ENCODE results near the gene TSN. TPM values are rescaled to one million over a fixed set of nuclear protein-coding genes. Genes with fewer than 3 reads are reported as not detected.

Gene TSN
- total and polyA plus RNA-seq, 2 experiments from 2014 or later = 62.5 to 94.8 TPM

- TF ChIP-seq, protein P1, sequence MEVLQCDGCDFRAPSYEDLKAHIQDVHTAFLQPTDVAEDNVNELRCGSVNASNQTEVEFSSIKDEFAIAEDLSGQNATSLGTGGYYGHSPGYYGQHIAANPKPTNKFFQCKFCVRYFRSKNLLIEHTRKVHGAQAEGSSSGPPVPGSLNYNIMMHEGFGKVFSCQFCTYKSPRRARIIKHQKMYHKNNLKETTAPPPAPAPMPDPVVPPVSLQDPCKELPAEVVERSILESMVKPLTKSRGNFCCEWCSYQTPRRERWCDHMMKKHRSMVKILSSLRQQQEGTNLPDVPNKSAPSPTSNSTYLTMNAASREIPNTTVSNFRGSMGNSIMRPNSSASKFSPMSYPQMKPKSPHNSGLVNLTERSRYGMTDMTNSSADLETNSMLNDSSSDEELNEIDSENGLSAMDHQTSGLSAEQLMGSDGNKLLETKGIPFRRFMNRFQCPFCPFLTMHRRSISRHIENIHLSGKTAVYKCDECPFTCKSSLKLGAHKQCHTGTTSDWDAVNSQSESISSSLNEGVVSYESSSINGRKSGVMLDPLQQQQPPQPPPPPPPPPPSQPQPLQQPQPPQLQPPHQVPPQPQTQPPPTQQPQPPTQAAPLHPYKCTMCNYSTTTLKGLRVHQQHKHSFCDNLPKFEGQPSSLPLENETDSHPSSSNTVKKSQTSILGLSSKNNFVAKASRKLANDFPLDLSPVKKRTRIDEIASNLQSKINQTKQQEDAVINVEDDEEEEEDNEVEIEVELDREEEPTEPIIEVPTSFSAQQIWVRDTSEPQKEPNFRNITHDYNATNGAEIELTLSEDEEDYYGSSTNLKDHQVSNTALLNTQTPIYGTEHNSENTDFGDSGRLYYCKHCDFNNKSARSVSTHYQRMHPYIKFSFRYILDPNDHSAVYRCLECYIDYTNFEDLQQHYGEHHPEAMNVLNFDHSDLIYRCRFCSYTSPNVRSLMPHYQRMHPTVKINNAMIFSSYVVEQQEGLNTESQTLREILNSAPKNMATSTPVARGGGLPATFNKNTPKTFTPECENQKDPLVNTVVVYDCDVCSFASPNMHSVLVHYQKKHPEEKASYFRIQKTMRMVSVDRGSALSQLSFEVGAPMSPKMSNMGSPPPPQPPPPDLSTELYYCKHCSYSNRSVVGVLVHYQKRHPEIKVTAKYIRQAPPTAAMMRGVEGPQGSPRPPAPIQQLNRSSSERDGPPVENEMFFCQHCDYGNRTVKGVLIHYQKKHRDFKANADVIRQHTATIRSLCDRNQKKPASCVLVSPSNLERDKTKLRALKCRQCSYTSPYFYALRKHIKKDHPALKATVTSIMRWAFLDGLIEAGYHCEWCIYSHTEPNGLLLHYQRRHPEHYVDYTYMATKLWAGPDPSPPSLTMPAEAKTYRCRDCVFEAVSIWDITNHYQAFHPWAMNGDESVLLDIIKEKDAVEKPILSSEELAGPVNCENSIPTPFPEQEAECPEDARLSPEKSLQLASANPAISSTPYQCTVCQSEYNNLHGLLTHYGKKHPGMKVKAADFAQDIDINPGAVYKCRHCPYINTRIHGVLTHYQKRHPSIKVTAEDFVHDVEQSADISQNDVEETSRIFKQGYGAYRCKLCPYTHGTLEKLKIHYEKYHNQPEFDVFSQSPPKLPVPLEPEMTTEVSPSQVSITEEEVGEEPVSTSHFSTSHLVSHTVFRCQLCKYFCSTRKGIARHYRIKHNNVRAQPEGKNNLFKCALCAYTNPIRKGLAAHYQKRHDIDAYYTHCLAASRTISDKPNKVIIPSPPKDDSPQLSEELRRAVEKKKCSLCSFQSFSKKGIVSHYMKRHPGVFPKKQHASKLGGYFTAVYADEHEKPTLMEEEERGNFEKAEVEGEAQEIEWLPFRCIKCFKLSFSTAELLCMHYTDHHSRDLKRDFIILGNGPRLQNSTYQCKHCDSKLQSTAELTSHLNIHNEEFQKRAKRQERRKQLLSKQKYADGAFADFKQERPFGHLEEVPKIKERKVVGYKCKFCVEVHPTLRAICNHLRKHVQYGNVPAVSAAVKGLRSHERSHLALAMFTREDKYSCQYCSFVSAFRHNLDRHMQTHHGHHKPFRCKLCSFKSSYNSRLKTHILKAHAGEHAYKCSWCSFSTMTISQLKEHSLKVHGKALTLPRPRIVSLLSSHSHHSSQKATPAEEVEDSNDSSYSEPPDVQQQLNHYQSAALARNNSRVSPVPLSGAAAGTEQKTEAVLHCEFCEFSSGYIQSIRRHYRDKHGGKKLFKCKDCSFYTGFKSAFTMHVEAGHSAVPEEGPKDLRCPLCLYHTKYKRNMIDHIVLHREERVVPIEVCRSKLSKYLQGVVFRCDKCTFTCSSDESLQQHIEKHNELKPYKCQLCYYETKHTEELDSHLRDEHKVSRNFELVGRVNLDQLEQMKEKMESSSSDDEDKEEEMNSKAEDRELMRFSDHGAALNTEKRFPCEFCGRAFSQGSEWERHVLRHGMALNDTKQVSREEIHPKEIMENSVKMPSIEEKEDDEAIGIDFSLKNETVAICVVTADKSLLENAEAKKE (CRISPR knock-in tag; IDR thresholded peaks at IDR 0.05) = no peak
- TF ChIP-seq JUNB (IDR thresholded peaks at IDR 0.05; ENCODE audit: unreplicated experiment) = no peak
- TF ChIP-seq CREB1 (CRISPR knock-in tag; IDR thresholded peaks at IDR 0.05; ENCODE audit: low read depth) = no peak
- TF ChIP-seq, protein P2, sequence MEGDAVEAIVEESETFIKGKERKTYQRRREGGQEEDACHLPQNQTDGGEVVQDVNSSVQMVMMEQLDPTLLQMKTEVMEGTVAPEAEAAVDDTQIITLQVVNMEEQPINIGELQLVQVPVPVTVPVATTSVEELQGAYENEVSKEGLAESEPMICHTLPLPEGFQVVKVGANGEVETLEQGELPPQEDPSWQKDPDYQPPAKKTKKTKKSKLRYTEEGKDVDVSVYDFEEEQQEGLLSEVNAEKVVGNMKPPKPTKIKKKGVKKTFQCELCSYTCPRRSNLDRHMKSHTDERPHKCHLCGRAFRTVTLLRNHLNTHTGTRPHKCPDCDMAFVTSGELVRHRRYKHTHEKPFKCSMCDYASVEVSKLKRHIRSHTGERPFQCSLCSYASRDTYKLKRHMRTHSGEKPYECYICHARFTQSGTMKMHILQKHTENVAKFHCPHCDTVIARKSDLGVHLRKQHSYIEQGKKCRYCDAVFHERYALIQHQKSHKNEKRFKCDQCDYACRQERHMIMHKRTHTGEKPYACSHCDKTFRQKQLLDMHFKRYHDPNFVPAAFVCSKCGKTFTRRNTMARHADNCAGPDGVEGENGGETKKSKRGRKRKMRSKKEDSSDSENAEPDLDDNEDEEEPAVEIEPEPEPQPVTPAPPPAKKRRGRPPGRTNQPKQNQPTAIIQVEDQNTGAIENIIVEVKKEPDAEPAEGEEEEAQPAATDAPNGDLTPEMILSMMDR (conservative IDR thresholded peaks at IDR 0.05; ENCODE audit: low read depth in 2 of 2) = no peak
- no peak for TF ChIP-seq STAT1 (IDR thresholded peaks at IDR 0.05; ENCODE audit: unreplicated experiment)
- TF ChIP-seq EZH2phosphoT487 (IDR thresholded peaks at IDR 0.05; ENCODE audit: unreplicated experiment) = no peak
- TF ChIP-seq ZNF331 (CRISPR knock-in tag; IDR thresholded peaks at IDR 0.05; ENCODE audit: low read depth) = no peak
Measured at GRCh38 chr2:121766624-121767023, 11.2 kb downstream of the TSN start (continued).

- peaks cover 3% of the 10 kb centered on the region; the same call in 1 of the 2 replicates for H3K79me2 ChIP-seq (replicated peaks; ENCODE audit: insufficient read depth)
- 0 out of 2 replicates have a peak, but pooled peaks cover 6% of the 10 kb centered on the region for H4K20me1 ChIP-seq (replicated peaks; ENCODE audit: insufficient read depth)
- H3K27ac ChIP-seq (ENCODE audit: low read depth) = peak overlapping the region; percentile 72; the same call in 1 of the 2 replicates
- Mint-ChIP-seq H3K9me3 (no peaks in the 10 kb centered on the region), H3K4me1 (peaks cover 7% of the 10 kb centered on the region; the same call in 1 of the 3 replicates), H3K27ac (peak overlapping the region; percentile 2), H3K27me3 (ENCODE audit: insufficient read depth, low read depth, poor library complexity) (no peaks in the 10 kb centered on the region), H3K36me3 (ENCODE audit: low read depth) (peaks cover 51% of the 10 kb centered on the region), H3K4me3 (no peak overlapping the region)
- H2AFZ ChIP-seq = no peak overlapping the region
- H3K27me3 ChIP-seq (ENCODE audit: insufficient read depth) = no peaks in the 10 kb centered on the region
- no peaks in the 10 kb centered on the region for H3F3A ChIP-seq (replicated peaks; ENCODE audit: low read depth)
- no peaks in the 10 kb centered on the region for H3K9me2 ChIP-seq (ENCODE audit: insufficient read depth)
- no peak overlapping the region for H3K4me2 ChIP-seq
- no peak for ATAC-seq
- no peak for DNase-seq (ENCODE audit: low spot score)
- peaks cover 50% of the 10 kb centered on the region for H3K36me3 ChIP-seq (ENCODE audit: insufficient read depth)
- H3K4me3 ChIP-seq = no peak overlapping the region
- H3K4me1 ChIP-seq (ENCODE audit: insufficient read depth) = peaks cover under 1% of the 10 kb centered on the region; the same call in 1 of the 2 replicates
- TF ChIP-seq ZNF331 (CRISPR knock-in tag; IDR thresholded peaks at IDR 0.05; ENCODE audit: low read depth) = no peak
- TF ChIP-seq ZNF114 (CRISPR knock-in tag; IDR thresholded peaks at IDR 0.05) = no peak
- no peak for TF ChIP-seq ETS1 (IDR thresholded peaks at IDR 0.05)
- TF ChIP-seq EZH2 (IDR thresholded peaks at IDR 0.05; ENCODE audit: low read depth, unreplicated experiment) = no peak
- no peak for TF ChIP-seq EZH2phosphoT487 (IDR thresholded peaks at IDR 0.05; ENCODE audit: unreplicated experiment)
- TF ChIP-seq POLR2AphosphoS5 (IDR thresholded peaks at IDR 0.05; ENCODE audit: low read depth) = no peak
- TF ChIP-seq JUNB (IDR thresholded peaks at IDR 0.05; ENCODE audit: unreplicated experiment) = no peak
- TF ChIP-seq STAT1 (IDR thresholded peaks at IDR 0.05; ENCODE audit: unreplicated experiment) = no peak
- no peak for TF ChIP-seq REST (IDR thresholded peaks at IDR 0.05; ENCODE audit: unreplicated experiment)
Measured at GRCh38 chr2:121768143-121768755, 12.8 kb downstream of the TSN start.

All from GM23338 (cell line).